Measurements from ENCODE around the gene LCE3E.
A peak's percentile ranks its signal among the peaks of the same experiment; 100 is the strongest.
"Not testable (repeated sequence)": the region's sequence is repeated elsewhere in the genome, so short reads cannot be mapped to it uniquely, and the experiment has no call there.

Gene LCE3E

DNA sequence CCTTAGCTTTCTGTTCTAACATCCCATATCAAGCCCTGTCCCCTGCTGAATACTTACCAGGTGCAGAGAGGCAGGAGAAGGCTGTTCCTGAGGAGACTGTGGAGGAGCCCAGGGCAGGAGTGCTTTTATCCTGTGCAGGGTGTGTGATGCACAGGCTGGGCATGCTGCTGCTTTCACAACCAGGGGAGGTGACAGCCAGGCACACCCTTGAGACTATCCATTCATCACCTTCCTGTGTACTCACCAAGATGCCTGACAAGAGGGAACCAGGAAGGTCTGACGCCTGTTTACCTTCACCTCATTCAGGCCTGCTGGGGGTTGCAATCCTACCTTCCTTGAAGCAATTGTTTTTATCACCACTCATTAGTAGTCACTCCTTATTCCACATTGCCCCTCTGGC, at the start of gene LCE3E:
LCE3E (minus strand) TSS at position 100 of the 400 bp plus-strand sequence. CDS start 572 bp downstream, outside the sequence.
- no peak for DNase-seq

- no peak for DNase-seq
Observed at GRCh38 chr1:152613511-152613910, 46.9 kb upstream of the LCE3E start, which contains the start of gene LCE3B. TSS of gene LCE3B (plus strand) at chr1:152613811. CDS start at chr1:152613811, 0 bp downstream.

DNA sequence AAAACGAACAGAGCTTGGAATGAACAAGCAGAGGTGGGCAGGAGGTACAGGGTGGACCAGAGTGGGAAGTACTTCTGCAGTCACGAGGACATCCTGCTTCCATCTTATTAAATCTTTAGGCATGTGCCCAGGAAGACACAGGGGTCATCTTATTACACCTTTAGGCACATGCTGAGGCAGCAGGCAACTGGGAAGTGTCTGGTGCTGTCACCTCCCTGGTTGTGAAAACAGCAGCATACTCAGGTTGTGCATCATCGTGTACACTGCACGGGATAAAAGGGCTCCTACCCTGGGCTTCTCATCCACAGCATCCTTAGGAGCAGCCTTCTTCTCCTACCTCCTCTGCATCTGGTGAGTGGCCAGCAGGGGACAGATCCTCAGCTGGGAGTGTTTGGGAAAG, 33.4 kb upstream of the LCE3E start, which contains the start of gene LCE3C:
LCE3C (plus strand) TSS at position 301 of the 400 bp plus-strand sequence. CDS start 498 bp downstream, outside the sequence.
- DNase-seq, result no peak

DNA sequence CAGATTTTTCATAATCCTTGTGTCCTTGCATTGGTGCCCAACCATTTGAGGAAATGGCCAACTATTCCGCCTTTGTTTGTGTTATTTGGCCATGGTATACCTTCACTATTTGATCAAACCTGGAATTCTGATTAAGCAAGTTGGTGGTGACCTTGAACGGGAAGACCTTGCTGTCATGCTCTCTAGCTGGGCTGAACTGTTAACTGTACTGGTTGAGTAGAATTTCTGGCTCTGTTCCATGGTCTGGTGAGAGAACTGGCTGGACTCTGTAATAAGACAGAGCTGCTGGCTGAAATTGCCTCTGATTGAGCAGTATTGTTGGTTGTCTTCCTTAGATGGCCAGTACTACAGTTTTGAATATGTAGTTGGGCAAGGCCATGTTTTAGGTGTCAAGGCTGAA, 30.4 kb upstream of the LCE3E start:
- DNase-seq, result no peak

DNA sequence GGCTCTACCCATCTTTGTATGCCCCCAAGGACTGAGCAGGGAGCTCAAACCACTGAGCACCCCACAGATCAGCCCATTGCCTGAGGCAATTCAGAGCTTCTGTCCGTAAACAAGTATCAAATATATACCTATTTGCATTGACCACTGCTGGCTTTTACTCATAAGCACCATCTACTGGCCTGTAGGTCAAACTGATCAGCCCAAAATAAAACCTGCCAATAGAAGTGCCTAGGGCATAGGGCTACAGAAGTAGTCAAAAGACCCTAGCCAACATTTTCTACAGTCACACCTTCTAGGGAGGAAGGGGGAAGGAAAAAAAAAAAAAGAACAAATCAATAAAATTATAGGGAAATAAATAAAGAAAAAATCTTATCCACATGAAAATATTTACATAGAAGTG, 19.0 kb upstream of the LCE3E start:
- peak; percentile 5 for DNase-seq

- DNase-seq, result no peak
Observed at GRCh38 chr1:152582647-152583046, 16.1 kb upstream of the LCE3E start.

DNA sequence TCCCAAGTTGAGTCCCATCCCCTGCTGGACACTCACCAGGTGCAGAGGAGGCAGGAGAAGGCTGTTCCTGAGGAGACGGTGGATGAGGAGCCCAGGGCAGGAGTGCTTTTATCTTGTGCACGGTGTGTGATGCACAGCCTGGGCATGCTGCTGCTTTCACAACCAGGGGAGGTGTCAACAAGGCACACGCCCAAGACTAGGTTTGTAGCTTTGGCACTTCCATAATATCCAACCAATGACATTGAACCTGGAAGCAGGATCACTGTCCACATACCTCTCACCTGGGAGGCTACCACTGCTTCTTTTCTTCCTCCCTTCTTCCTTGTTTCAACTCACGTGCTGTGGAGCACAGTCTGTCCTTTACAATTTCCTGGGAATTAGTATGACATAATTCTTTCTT, 13.9 kb upstream of the LCE3E start, which contains the start of gene LCE3D:
LCE3D (minus strand) TSS at position 84 of the 400 bp plus-strand sequence. CDS start 580 bp downstream, outside the sequence.
- no peak for DNase-seq

GRCh38 chr1:152579526-152579925, 12.9 kb upstream of the LCE3E start:
- not testable (repeated sequence) for DNase-seq

GRCh38 chr1:152577168-152577567, 10.6 kb upstream of the LCE3E start:
- no peak for DNase-seq

DNA sequence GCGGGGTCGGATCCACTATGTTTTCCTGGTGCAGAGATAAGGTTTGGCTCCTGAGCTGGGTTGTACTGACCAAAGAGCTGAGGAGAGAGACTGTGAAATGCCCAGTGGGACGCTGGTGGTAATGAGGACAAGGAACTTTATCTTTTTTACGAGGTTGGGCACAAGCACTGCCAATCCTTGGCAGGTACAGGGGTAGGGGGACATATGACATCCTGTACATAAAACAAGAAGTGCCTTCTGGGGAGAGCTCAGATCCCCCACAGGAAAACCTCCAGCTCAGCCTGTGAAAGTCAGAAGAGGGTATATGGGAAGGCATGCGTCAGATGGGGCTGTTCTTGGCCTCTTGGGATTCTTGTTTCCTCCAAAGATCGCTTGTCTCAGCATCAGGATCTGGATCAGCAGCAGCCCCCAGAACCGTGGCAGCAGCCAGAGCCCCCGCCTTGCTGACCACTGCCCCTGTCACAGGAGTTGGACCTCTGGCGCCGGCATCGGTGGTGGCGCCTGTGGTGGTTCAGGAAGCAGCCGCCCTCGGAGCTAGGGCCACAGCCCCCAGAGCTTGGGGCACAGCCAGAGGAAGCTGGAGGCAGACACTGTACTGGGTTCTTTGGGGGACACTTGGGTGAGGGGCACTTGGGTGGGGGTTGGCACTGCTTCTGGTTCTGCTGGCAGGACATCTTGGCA, 905 bp downstream of the LCE3E start:
- no peak for DNase-seq

DNA sequence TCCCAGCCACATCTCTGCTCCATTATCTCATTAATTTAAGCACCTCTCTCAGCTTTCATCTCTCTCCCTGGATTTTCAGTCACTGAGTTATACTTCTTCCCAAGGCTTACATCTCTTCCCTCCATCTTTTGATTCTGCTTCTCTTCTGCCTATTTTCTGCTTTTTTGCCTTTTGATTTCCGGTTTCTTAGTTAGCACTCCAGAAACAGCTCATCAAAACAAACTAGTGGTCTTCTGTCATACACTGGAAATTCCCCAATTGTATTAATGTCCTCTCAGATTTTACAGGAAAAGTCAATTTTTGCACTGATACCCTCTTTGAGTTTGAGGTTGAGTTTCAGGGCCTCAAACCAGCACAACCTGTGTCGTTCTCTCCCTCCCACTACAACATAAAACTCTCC, 1.5 kb downstream of the LCE3E start:
- no peak for DNase-seq

GRCh38 chr1:152548358-152548757, 18.2 kb downstream of the LCE3E start:
- not testable (repeated sequence) for DNase-seq

DNA sequence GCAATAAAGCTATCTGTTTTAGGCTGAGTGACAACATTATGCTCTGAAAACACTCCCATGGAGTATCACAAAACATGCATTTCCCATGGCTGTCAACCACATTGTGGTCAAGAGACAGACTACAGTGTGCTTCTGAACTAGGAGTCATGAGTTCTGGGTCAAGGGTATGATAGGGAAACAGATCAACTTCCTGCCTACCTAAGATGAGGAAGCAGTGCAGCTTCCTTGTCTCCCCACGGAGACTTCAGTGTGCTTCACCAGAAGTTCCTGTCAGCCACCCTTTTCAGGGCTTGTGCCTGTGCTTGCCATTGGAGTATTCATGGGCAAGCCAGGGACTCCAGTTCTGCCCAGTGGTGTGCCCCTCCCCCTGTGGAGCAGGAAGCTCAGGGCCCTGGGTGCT, 19.9 kb downstream of the LCE3E start:
- no peak for DNase-seq

- peak; percentile 18 for DNase-seq
Observed at GRCh38 chr1:152543820-152544219, 22.8 kb downstream of the LCE3E start.

DNA sequence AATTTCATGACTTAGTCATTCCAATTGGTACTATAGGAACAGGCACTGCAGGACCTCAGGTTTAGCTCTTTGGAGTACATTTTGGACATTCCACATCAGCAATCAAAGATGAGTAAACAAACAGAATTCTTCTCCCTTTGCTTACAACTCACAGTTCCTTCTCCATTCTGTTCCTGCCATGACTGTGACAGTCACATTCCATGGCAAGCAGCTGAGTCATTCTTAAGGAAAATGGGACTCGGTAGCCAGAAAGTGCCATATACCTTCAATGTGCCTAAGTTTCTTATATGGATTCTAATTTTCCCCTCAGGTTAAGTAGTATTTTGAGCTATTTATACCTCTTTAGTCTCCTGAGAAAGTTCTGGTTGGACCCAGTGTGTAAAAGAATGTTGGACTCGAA, 26.7 kb downstream of the LCE3E start:
- no peak for DNase-seq

DNA sequence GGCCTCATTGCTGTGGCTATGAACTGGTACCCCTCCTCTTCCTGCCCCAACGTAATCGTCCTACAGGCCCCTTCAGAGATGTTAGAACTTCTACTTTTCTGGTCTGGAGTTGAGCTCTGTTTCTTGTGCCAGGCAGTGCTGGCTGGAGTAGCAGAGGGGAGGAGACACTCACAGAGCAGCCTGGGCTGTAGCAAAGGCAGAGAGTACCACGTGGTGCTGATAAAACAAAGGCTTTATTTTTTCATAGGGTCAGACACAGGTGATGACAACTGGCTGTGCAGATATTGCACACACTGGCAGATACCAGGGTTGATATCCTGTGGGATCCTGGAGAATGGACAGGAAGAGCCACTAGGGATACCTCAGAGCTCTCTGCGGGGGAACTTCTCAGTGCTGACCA, 29.1 kb downstream of the LCE3E start:
- no peak for DNase-seq

DNA sequence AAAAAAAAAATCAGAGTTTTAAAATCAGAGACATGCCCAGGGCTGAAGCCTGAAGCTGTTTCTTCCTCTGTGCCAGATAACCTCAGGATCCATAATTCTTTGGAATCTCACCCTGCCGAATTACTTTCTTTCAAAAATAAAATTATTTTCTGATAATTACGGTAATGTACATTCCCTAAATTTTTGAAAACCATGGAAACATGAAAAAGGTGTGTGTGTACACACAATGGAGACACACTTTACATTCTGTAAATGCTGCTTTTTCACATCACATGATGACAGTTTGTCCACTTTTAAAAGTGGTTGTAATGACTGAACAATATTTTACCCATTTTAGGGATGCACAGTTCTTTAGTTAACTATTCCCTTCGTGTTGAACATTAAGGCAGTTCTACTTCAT, 30.8 kb downstream of the LCE3E start:
- no peak for DNase-seq

DNA sequence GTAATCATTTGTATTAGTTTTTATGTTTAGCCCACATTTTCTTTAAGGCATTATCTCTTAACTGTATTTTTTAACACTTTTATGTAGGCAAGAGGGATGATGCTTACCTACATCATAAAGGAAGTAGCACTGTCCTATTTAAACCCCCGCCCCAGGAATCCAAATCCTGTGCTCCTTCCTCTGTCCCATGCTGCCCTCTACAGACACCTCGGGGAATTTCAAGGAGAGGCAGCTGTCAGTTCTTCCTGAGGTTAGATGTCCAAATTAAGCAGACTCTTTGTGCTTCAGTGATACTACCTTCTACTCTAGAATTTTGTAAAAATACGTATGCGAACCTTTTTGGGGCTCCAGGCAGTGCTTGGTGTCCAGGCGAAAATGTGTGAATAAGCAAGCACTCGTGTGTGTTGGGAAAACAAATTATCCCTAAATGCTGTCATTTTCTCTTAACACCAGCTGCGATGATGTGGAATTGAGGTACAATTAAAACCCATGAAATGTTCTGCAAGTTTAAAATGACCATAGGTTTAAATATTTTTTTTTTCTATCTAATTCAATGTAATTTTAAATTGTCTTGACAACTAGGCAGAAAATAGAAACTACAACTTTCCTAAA, 33.1 kb downstream of the LCE3E start:
- peak; percentile 56 for DNase-seq

- DNase-seq, result no peak
Observed at GRCh38 chr1:152525080-152525641, 41.4 kb downstream of the LCE3E start.

GRCh38 chr1:152520561-152521090, 46.0 kb downstream of the LCE3E start:
- no peak for DNase-seq

GRCh38 chr1:152519851-152520250, 46.7 kb downstream of the LCE3E start:
- DNase-seq, result no peak

- no peak for DNase-seq
Observed at GRCh38 chr1:152517237-152517811, 49.3 kb downstream of the LCE3E start.

GRCh38 chr1:152516082-152516481, 50.5 kb downstream of the LCE3E start:
- DNase-seq, result no peak
